NCI-H510A treated with DMSO at 0.1 percent for 48 hours (cell line): ENCODE measurements around the gene RAB40A.

Source experiments
- DNase-seq: peaks from one replicate; lab custom pipeline; 2025; lab: John Stamatoyannopoulos, UW

RAB40A gene, protein sequence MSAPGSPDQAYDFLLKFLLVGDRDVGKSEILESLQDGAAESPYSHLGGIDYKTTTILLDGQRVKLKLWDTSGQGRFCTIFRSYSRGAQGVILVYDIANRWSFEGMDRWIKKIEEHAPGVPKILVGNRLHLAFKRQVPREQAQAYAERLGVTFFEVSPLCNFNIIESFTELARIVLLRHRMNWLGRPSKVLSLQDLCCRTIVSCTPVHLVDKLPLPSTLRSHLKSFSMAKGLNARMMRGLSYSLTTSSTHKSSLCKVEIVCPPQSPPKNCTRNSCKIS

DNA sequence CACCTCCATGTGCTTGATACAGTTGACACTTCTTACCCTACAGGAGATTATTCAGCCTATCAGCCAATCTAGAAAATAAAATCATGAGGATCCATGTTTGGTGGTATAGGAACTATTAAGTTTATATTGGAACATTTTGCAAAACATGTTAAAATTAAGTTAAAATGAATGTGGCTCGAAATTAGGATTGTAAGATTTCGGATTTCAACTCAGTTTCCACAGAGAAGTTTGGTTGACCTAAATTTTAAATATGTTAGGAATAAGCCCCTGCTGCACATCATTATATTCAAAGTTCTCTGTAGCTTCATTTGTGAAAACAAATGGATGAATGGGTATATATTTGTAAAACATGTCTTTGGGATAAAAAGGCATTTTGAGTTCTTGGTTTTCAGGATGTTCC, at the start of gene RAB40A:
Gene RAB40A, minus strand, starts transcription at position 101 of the 400 bp plus-strand sequence. CDS start 18,733 bp downstream, outside the sequence.
- DNase-seq = no peak

DNA sequence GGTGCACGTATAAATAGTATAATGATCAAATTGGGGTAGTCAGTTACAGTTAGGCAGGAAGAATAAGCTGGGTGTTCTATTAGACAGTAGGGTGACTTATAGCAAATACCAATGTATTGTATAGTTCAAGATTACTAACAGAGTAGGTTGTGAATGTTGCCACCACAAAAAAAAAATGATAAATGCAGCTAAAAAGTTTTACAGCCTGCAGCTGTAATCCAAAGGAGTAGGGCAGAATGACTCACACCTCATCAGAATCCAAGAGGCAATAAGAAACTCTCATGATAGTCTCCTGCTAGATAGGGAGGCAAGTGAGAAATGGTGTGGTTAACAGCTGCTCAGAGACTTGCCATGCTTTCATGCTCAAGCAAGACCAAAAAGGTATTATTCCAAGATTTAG, 46.5 kb upstream of the RAB40A start:
- no peak for DNase-seq

DNA sequence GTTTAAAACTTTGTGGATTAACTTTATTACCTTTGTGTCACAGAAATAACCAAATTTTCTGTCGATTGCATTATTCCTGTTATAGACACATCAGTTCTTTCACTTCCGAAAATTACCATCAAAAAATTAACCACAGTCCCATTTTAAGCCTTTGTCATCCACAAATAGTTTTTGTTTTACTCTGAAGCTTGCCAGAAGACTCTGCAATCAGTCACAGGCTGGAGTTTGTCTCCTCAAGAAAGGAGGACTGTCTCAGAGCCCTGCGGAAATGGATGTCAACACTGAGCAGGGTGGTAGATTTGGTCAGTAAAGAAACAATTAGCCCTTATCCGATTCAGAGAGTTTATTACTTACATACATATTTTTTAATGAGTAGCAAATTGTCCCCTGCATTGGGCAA, 45.9 kb upstream of the RAB40A start:
- no peak for DNase-seq

DNA sequence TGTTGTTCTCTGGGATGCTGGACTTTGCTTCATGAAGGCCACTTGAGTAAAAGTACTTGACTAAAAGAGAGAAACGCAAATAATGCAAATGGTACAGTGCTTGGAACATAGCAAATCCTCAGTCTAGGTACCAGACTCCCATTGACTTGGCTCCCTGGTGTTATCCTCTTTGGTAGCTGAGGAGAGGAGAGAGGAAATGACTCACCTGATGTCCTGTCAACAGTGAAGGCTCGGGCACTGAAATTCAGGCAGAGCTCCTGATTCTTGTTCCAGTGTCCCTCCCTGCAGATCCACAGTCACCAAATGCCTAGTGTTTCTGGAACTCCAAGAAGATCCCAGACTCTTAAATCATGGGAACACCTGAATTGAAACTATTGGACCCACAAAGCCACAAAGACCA, 43.5 kb upstream of the RAB40A start:
- no peak for DNase-seq

DNA sequence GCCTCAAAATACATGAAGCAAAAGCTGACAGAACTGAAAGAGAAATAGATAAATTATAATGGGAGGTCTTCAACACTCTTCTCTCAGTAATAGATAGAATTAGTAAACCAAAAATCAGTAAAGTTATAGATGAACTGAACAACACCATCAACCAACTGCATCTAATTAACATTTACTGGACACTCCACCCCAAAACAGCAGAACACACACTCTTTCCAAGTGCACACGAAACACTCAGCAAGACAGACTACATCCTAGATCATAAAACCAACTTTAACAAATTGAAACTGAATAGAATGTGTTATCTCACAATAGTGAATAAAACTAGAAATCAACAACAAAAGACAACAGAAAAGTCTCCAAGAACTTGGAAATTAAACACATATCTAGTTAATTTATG, 41.0 kb upstream of the RAB40A start:
- no peak for DNase-seq

DNA sequence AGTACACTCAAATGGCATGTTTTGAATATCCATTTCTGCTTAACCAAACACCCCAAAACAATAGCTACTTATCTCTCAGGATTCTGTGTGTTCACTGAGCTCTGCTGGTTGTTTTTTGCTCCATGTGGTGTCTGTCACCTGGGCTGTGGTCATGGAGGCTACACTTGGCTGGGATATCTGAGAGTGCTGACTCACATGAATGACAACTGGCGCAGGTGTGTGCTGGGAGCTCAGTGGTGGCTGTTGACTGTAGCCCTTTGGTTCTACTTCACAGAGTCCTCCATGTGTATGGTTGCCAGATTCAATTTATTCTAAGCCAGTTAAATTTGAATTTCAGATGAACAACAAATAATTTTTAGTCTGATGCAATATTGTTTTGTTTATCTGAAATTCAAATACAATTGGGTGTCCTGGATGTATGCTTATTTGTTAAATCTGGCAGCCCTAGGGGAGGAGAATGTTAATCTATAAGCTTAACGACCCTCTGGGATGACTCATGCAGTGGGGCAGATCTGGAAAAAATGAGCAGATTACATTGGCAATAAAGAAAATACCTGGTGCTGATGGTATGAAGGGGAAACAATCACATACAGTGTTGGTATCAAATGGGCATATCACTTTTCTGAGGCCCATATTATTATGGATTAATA, 37.8 kb upstream of the RAB40A start:
- DNase-seq = peak; percentile 60

DNA sequence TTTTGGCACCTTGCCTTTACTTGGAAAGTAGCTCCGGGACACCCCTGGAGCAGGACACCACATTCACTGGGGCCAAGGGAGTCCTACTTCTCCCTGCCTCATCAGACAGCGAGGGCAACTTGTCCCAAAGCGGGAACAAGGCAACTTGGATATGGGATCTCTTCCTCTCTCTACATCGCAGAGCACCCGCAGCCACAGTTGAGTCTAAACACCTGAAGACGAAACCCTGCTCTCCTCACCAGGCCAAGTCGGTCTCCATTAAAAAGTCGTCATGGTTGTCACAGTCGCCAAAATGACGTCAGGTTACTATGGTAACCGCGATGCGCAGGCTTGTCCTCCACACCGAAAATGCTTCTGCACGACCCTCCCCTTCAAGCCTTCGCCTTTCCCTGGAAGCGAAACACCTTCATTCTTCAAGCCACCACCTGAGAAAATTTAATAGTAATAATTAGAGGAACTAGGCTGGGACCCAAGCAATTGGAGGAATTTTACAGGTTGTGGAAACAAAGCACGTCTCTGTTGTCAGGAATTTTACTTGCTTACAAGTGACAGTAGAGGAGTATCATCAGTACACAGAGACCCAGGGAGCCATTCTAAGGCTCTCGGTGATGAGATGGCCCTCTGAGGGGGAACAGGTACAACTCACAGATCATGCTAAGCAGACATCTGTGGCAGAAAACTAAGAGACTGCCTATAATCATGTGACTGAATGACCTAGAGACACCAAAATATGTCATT, 35.6 kb upstream of the RAB40A start:
- no peak for DNase-seq

DNA sequence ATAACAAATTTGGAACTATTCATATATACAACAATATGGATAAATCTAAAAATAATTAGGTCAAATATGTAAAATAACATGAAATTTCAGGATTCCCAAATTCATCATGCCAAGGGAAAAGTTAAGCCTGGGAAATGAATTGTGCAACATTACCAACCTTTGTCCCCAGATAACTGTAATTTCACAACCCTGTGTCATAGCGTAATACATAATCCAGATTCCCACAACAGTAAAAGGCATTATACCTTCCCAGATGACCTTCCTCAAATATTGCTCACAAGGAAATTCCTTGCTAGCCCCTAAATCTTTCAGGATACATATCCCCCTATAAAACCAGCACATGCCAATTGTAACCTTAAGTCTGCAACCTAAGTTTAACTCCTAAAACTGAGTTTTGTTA, 32.9 kb upstream of the RAB40A start:
- DNase-seq = no peak

DNA sequence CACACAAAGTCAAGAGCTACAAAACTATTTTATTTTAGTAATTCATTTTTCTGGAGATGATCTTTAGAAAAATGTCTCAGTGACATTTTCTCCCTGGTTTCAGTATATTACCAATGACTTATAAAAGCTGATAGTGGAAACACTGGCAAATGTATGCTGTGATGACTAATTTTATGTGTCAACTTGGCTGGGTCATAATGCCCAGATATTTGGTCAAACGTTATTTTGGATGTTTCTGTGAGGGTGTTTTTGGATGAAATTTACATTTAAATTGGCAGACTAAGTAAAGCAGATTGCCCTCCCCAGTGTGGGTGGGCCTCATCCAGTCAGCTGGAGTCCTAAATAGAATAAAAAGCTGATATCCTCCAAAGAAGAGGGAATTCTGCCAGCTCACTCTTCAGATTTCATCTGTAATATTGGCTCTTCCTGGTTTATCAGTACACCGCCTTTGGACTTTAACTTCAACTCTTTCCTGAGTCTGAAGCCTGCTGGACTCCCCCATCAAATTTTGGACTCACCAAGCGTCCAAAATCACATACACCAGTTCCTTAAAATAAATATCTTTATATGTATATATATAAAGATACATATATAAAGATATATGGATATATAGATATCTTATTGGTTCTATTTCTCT, 31.2 kb upstream of the RAB40A start:
- no peak for DNase-seq

DNA sequence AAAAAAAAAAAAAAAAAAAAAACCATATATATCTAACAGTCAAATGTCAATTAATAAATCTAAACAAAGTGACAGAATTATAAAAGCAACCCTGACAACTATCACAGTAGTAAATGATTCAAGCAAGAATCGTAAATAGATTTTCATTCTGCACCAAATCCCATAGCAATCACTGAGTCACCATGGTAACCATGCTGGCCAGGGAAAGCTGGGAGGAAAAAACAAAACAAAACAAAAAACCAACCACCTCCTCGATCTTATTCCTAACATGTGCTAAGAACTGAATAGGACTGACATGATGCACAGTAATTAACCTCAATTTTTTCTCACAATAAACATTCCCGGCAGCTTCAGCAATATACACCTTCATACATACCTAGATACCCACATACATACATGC, 30.6 kb upstream of the RAB40A start:
- DNase-seq = no peak

DNA sequence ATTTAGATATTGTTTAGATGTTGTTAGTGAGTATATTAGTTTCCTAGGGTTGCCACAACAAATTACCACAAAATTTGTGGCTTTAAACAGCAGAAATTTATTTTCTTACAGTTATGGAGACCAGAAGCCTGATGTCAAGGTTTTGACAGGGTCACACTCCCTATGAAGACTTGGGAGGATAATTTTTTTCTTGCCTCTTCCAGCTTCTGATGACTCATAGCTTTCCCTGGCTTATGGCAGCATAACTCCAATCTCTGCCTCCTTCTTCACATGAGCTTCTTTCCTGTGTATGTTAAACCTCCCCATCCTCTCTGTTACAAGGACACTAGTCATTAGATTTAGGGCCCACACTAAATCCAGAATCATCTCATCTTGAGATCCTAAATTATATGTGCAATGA, 20.9 kb upstream of the RAB40A start:
- DNase-seq = no peak

DNA sequence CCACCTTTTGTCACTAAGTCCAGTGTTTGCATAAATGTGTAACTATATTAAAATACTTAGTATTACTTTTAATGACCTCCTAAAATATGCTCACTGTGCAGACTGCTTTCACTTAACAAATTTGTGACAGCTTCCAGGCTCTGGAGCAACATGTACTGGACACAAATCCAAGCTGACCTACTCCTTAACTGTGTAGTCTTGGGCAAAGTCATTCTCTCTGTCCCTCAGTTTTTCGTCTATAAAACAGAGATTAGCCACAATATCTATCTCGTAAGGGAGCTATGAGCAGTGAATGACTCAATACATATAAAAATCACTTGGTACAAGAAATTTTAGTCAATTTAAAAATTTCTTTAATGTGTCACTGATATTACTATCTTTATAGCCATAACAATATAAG, 20.4 kb upstream of the RAB40A start:
- DNase-seq = no peak

DNA sequence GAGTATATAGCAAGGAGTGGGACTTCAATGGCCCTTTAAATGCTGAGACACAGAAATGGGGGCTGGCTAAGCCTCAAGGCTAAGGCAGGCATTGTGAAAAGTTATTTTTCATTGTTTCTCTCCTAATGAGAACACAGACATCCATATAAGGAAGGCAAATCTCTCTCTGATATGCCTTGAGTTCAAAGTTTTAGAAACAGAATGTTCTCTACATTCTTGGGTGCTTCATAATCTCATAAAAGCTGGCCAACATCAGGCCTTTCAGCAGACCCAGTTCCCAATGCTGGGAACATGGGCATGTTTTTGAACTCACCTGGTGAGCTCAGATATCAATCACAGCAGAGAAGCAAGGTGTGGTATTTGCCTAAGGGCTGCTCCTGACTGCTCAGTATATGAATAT, 19.4 kb upstream of the RAB40A start:
- DNase-seq = no peak

DNA sequence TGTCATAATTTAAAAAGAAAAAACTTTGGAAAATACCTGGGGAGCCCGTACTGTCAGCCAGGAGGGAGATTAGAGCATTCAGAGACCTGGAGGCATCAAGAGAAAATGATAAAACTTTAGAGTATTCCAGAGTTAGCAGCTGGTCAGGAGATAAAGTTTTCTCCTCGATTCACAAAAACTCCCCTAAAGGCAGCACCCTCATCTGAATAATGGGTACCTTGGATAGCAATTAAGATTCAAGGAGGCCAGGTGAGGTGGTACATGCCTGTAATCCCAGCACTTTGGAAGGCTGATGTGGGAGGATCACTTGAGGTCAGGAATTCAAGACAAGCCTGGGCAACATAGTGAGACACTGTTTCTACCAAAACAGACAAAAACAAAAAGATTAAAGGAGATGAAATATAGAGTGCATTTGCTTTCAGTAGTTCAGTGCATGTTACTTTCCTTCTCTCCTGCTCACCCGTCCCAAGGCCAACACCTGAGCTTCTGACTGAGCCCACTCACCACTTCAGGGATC, 18.6 kb upstream of the RAB40A start:
- no peak for DNase-seq

DNA sequence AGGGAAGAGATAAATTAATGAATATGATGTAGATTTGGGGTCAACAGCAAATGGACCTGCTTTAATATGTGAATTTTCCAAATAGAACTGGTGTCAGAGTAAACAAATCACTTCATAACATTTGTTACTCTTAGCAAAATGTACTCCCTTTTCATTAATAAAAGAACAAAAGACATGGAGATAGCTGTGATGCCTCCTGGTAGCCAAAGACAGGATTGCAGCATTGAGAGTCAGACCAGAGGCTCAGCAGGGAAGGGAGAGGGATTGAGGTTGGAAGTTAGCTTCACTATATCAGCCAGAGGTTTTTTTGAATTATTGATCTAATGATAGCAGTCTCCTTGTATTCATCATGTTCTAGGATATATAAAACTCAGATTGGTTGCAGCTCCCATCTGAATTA, 17.4 kb upstream of the RAB40A start:
- DNase-seq = no peak

DNA sequence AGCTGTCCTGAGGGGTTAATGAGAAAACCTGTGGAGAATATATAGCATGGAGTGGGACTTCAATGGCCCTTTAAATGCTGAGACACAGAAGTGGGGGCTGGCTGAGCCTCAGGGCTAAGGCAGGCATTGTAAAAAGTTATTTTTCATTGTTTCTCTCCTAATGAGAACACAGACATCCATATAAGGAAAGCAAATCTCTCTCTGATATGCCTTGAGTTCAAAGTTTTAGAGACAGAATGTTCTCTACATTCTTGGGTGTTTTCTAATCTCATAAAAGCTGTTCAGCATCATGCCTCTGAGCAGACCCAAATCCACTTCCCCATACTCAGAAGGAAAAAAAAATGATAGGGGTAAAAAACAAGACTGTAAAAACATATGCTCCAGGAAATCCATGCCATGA, 16.8 kb upstream of the RAB40A start:
- no peak for DNase-seq

DNA sequence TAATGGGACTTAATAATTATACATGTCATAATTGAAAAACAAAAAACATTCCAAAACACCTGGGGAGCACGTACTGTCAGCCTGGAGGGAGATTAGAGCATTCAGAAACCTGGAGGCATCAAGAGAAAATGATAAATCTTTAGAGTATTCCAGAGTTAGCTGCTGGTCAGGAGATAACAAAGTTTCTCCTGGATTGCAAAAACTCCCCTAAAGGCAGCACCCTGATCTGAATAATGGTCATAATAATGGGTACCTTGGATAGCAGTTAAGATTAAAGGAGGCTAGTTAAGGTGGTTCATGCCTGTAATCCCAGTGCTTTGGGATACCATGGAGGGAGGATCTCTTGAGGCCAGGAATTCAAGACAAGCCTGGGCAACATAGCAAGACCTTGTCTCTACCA, 15.9 kb upstream of the RAB40A start:
- DNase-seq = no peak

DNA sequence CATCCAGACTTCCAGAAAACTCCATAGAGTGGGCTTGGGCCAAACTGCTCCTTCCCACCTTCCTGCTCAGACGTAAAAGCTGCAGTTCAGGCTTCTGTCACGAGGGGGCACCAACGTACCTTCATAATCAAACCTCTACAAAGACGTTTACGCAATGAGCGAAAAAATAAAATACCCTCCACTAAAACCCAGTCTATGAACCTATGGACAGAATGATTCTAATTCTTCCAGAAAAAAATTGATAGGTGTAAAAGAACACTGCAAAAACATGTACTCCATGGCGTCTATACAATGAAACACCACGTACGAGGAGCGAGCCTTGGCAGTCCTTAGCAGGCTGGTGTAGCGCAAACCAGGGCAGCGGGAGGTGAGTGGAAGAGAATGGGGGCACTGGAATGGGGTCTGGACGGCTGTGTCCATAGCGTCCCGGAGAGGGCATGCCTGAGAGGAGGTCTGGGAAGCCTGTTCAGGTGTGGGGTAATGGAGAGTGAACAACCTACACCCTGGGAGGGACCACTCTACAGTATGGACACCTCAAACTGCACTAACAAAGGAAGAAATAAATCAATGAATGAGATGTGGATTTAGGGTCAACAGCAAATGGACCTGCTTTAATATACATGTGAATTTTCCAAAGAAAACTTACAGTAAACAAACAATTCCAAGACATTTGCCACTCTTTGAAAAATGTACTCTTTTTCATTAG, 14.4 kb upstream of the RAB40A start:
- peak; percentile 58 for DNase-seq

DNA sequence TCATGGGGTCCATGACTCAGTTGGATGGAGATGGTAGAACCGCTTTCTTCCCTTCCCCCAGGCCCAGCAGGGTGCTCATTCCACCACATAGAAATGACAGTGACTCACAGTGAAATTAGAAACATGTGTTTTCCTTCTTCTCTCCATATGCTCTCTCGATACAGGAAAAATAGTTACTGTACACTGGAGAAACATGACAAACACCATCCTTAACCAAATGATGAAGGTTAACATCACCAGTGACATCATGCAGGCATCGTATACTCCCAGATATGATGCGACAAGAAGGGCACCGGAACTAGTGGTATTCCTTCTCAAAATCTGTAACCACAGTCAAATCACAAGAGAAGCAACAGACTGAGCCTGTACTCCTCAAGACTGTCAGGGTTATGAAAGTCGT, 11.7 kb upstream of the RAB40A start:
- no peak for DNase-seq

DNA sequence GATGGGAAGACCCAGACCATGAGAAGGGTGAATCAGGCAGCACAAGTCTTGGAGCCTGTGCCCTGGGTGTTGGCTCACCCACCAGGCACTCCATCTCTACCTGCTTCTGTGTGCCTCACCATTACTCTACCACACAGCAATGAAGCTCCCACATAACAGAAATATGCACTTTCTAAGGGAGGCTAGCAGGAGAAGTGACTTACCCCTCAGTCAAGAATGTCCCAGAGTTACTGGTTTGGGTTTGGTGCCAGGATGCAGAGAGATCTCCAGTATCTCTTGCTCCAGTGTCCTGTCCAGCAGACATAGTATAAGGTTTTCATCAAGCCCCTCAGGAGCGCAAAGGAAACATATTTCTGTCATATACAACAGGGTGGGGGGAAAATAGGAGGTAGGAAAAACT, 11.3 kb upstream of the RAB40A start:
- DNase-seq = no peak

DNA sequence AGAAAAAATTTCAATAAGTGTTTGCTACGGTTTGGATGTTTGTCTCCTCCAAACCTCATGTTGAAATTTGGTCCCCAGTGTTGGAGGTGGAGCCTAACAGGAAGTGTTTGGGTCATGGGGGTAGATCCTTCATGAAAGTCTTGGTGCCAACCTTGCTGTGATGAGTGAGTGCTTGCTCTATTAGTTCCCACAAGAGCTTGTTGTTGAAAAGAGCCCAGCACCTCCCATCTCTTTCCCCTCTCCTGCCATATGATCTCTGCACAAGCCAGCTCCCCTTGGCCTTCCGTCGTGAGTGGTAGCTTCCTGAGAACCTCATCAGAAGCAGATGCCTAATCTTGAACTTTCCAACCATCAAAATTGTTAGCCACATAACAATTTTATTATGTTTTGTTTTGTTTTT, 10.3 kb upstream of the RAB40A start:
- DNase-seq = no peak

DNA sequence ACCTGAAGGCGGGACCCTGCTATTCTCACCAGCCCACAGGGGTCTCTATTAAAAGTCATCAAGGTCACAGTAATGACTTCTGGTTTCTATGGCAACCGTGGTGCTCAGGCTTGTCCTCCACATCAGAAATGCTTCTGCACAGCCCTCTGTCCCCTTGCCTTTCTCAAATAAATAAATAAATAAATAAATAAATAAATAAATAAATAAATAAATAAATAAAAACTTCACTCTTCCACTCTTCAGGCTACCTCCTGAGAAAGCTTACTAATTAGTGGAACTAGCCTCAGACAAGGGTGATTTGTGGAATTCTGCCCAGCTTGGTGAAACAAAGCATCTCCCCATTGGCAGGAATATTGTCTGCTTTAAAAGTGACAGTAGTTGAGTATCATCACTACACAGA, 5.5 kb upstream of the RAB40A start:
- no peak for DNase-seq
